H1 (cell line): ENCODE data around the gene GPR42. TPM values are rescaled to one million over a fixed set of nuclear protein-coding genes. Genes with fewer than 3 reads are reported as not detected.

Source experiments
- CTCF ChIA-PET: fragments of 300-600 bp; sonication (Branson Sonifier 250); formaldehyde crosslinking; loops from one replicate; lab custom pipeline; 2021; ENCODE audit not compliant: partially characterized antibody; lab: Charles Lee
- POLR2A ChIA-PET: fragments of 300-600 bp; sonication (Branson Sonifier 250); formaldehyde crosslinking; loops from one replicate; lab custom pipeline; 2021; ENCODE audit warnings: inconsistent platforms; ENCODE audit not compliant: partially characterized antibody; lab: Charles Lee
- DNase-seq, 2 experiments: peaks; one replicate each; pipeline versions ENCODE4 v3.0.0 to v3.0.0-alpha.2; 2010 to 2022; ENCODE audit warnings: low spot score in 2 of 2, low read depth in 1 of 2, mixed read lengths in 1 of 2
- FAIRE-seq: peaks from 2 replicates; lab custom pipeline; 2011; peaks lifted over from hg19 to GRCh38; lab: Jason Lieb, UNC
- H2AFZ ChIP-seq: 2 replicates; pipeline ENCODE4 v1.8.1; 2012; ENCODE audit warnings: low read length, inconsistent platforms
- H2AK5ac ChIP-seq: 2 replicates; pipeline ENCODE4 v1.6.1; 2013; ENCODE audit warnings: low read depth, low read length
- H2BK120ac ChIP-seq: replicated peaks from 2 replicates; pipeline ENCODE3; 2013; ENCODE audit warnings: low read depth, low read length, inconsistent platforms
- H2BK12ac ChIP-seq: 2 replicates; pipeline ENCODE4 v1.6.1; 2013; ENCODE audit warnings: low read depth, low read length
- H2BK15ac ChIP-seq: 2 replicates; pipeline ENCODE4 v1.6.1; 2013; ENCODE audit warnings: low read length
- H2BK20ac ChIP-seq: 2 replicates; pipeline ENCODE4 v1.6.1; 2013; ENCODE audit warnings: low read length
- H2BK5ac ChIP-seq: 2 replicates; pipeline ENCODE4 v1.6.1; 2013; ENCODE audit warnings: low read depth, low read length
- H3K14ac ChIP-seq: 2 replicates; pipeline ENCODE4 v1.6.1; 2013; ENCODE audit warnings: inconsistent platforms; ENCODE audit not compliant: insufficient read length
- H3K18ac ChIP-seq: 2 replicates; pipeline ENCODE4 v1.6.1; 2013; ENCODE audit warnings: low read length; ENCODE audit errors: extremely low read depth
- H3K23ac ChIP-seq: 2 replicates; pipeline ENCODE4 v1.6.1; 2013; ENCODE audit warnings: inconsistent platforms; ENCODE audit not compliant: insufficient read length
- H3K23me2 ChIP-seq: 2 replicates; pipeline ENCODE4 v1.6.1; 2013; ENCODE audit warnings: low read depth, low read length
- H3K27ac ChIP-seq: 2 replicates; pipeline ENCODE4 v1.6.1; 2011; ENCODE audit warnings: low read depth, low read length, inconsistent platforms
- H3K27me3 ChIP-seq, 4 experiments: replicated peaks in 1 of 4; 1 replicate in 1 of 4; 2 replicates in 3 of 4; pipeline versions ENCODE4 v1.6.1 to v1.8.1; 2011 to 2013; ENCODE audit warnings: low read length in 3 of 4, mild to moderate bottlenecking in 3 of 4, inconsistent platforms in 2 of 4, mixed read lengths in 2 of 4, moderate library complexity in 1 of 4; ENCODE audit not compliant: control insufficient read depth in 3 of 4, insufficient read depth in 3 of 4; ENCODE audit errors: extremely low read depth in 1 of 4
- H3K36me3 ChIP-seq, 4 experiments: 2 replicates each; pipeline versions ENCODE4 v1.6.1 to v1.8.1; 2011 to 2013; ENCODE audit warnings: mild to moderate bottlenecking in 4 of 4, low read length in 3 of 4, moderate library complexity in 2 of 4, control low read depth in 1 of 4, inconsistent platforms in 1 of 4; ENCODE audit not compliant: insufficient read depth in 4 of 4, control insufficient read depth in 2 of 4
- H3K4ac ChIP-seq: replicated peaks from 2 replicates; pipeline ENCODE3; 2013; ENCODE audit warnings: low read length, low read depth, mixed read lengths, inconsistent platforms; ENCODE audit not compliant: insufficient read length
- H3K4me1 ChIP-seq, 4 experiments: replicated peaks in 1 of 4; 1 replicate in 1 of 4; 2 replicates in 3 of 4; pipeline versions ENCODE4 v1.6.1 to v1.8.1; 2011 to 2013; ENCODE audit warnings: low read length in 3 of 4, inconsistent platforms in 2 of 4, mixed read lengths in 1 of 4; ENCODE audit not compliant: insufficient read depth in 4 of 4, control insufficient read depth in 3 of 4
- H3K4me2 ChIP-seq, 2 experiments: 2 replicates each; pipeline versions ENCODE4 v1.6.1 to v1.8.1; 2011 to 2013; ENCODE audit warnings: low read depth in 2 of 2, low read length in 2 of 2, control low read depth in 1 of 2, inconsistent platforms in 1 of 2, mild to moderate bottlenecking in 1 of 2; ENCODE audit not compliant: insufficient read depth in 1 of 2
- H3K4me3 ChIP-seq, 4 experiments: fragments of 200-600, 300-600 bp in 1 of 4; sonication (generic), shearing (Covaris generic), sonication (Bioruptor Twin) in 1 of 4; 2 replicates each; pipeline versions ENCODE4 v1.5.1 to v1.8.1; 2011 to 2016; ENCODE audit warnings: low read length in 4 of 4, low read depth in 3 of 4, control low read depth in 2 of 4, inconsistent platforms in 2 of 4, mild to moderate bottlenecking in 2 of 4, mixed read lengths in 1 of 4, moderate library complexity in 1 of 4; ENCODE audit not compliant: insufficient read depth in 2 of 4; ENCODE audit errors: extremely low read depth in 1 of 4
- H3K56ac ChIP-seq: replicated peaks from 2 replicates; pipeline ENCODE3; 2013; ENCODE audit warnings: low read depth, mild to moderate bottlenecking, mixed read lengths, low read length, inconsistent platforms; ENCODE audit not compliant: insufficient read length
- H3K79me1 ChIP-seq: 2 replicates; pipeline ENCODE4 v1.6.1; 2013; ENCODE audit warnings: low read depth, low read length, control low read depth
- H3K79me2 ChIP-seq, 2 experiments: 2 replicates each; pipeline versions ENCODE4 v1.6.1 to v1.8.1; 2012 to 2013; ENCODE audit warnings: low read length in 2 of 2, mild to moderate bottlenecking in 2 of 2, inconsistent platforms in 1 of 2; ENCODE audit not compliant: insufficient read depth in 2 of 2, control insufficient read depth in 1 of 2
- H3K9ac ChIP-seq, 4 experiments: replicated peaks in 1 of 4; 1 replicate in 1 of 4; 2 replicates in 3 of 4; pipeline versions ENCODE4 v1.6.1 to v1.8.1; 2011 to 2013; ENCODE audit warnings: low read depth in 3 of 4, low read length in 3 of 4, control low read depth in 2 of 4, mild to moderate bottlenecking in 2 of 4, moderate library complexity in 2 of 4, inconsistent platforms in 1 of 4; ENCODE audit errors: extremely low read depth in 1 of 4
- H3K9me3 ChIP-seq, 2 experiments: 2 replicates each; pipeline versions ENCODE4 v1.6.1 to v1.8.1; 2012 to 2013; ENCODE audit warnings: mild to moderate bottlenecking in 2 of 2, moderate library complexity in 2 of 2, control low read depth in 1 of 2, inconsistent platforms in 1 of 2, low read depth in 1 of 2, low read length in 1 of 2, mixed read lengths in 1 of 2; ENCODE audit not compliant: insufficient read depth in 2 of 2
- H4K20me1 ChIP-seq, 2 experiments: replicated peaks in 1 of 2; 2 replicates each; pipeline versions ENCODE3 to v1.8.1; 2011 to 2013; ENCODE audit warnings: inconsistent platforms in 2 of 2, low read length in 2 of 2, mild to moderate bottlenecking in 1 of 2; ENCODE audit not compliant: insufficient read depth in 2 of 2, control insufficient read depth in 1 of 2
- H4K5ac ChIP-seq: 2 replicates; pipeline ENCODE4 v1.6.1; 2013; ENCODE audit warnings: low read length, low read depth, mixed read lengths, inconsistent platforms; ENCODE audit not compliant: insufficient read length
- H4K8ac ChIP-seq: 2 replicates; pipeline ENCODE4 v1.8.0; 2013; ENCODE audit warnings: mild to moderate bottlenecking, moderate library complexity, low read length, inconsistent platforms; ENCODE audit not compliant: insufficient read depth; ENCODE audit errors: extremely low read depth
- H4K91ac ChIP-seq: replicated peaks from 2 replicates; pipeline ENCODE3; 2013; ENCODE audit warnings: low read length, mixed read lengths, inconsistent platforms; ENCODE audit not compliant: insufficient read length
- ASH2L ChIP-seq: fragments of 200-600, 300-600 bp; sonication (generic); IDR thresholded peaks from one replicate; pipeline ENCODE4 v1.7.1; 2017; ENCODE audit warnings: low read length
- BACH1 ChIP-seq: IDR thresholded peaks from 2 replicates; pipeline ENCODE4 v1.6.1; 2012; ENCODE audit warnings: low read length, improper control_type of control experiment
- CHD2 ChIP-seq: IDR thresholded peaks from 2 replicates; pipeline ENCODE4 v1.6.1; 2012; ENCODE audit warnings: low read length, improper control_type of control experiment
- EGR1 ChIP-seq: IDR thresholded peaks from 2 replicates; pipeline ENCODE4 v1.6.1; 2011; ENCODE audit warnings: low read depth, low read length, borderline replicate concordance
- EP300 ChIP-seq, 2 experiments: IDR thresholded peaks; 1 replicate in 1 of 2; 2 replicates in 1 of 2; pipeline ENCODE4 v1.6.1; 2011 to 2012; ENCODE audit warnings: low read depth in 2 of 2, low read length in 2 of 2, mild to moderate bottlenecking in 2 of 2, borderline replicate concordance in 1 of 2, inconsistent platforms in 1 of 2, moderate library complexity in 1 of 2
- JUN ChIP-seq: IDR thresholded peaks from 2 replicates; pipeline ENCODE4 v1.6.1; 2011; ENCODE audit warnings: low read depth, mild to moderate bottlenecking, improper control_type of control experiment, low read length
- MAX ChIP-seq: IDR thresholded peaks from 2 replicates; pipeline ENCODE4 v1.6.1; 2012; ENCODE audit warnings: inconsistent platforms
- NANOG ChIP-seq: IDR thresholded peaks from 2 replicates; pipeline ENCODE4 v1.6.1; 2011; ENCODE audit warnings: low read length, low read depth, mild to moderate bottlenecking, inconsistent platforms; ENCODE audit not compliant: insufficient read depth, poor library complexity, severe bottlenecking
- PHF8 ChIP-seq: fragments of 200-600 bp; sonication (generic); conservative IDR thresholded peaks from 2 replicates; pipeline ENCODE4 v1.7.1; 2012; ENCODE audit warnings: low read depth, mild to moderate bottlenecking, inconsistent platforms, low read length, moderate library complexity
- POLR2AphosphoS5 ChIP-seq: IDR thresholded peaks from 2 replicates; pipeline ENCODE4 v1.6.1; 2011; ENCODE audit warnings: low read depth, low read length
- POU5F1 ChIP-seq: IDR thresholded peaks from 2 replicates; pipeline ENCODE4 v1.6.1; 2011; ENCODE audit warnings: low read depth, mild to moderate bottlenecking, low read length, moderate library complexity
- RBBP5 ChIP-seq: IDR thresholded peaks from 2 replicates; pipeline ENCODE4 v1.7.1; 2012; ENCODE audit warnings: low read depth, mild to moderate bottlenecking, inconsistent platforms, low read length, moderate library complexity, borderline replicate concordance
- SRF ChIP-seq: IDR thresholded peaks from 2 replicates; pipeline ENCODE4 v1.6.1; 2011; ENCODE audit warnings: mild to moderate bottlenecking, low read depth, low read length, moderate library complexity
- SUZ12 ChIP-seq: fragments of 200-600 bp; sonication (generic); IDR thresholded peaks from 2 replicates; pipeline ENCODE4 v1.6.1; 2012; ENCODE audit warnings: mild to moderate bottlenecking, inconsistent platforms, low read length, moderate library complexity, mixed read lengths
- TAF7 ChIP-seq: optimal IDR thresholded peaks from 2 replicates; pipeline ENCODE3; 2011; ENCODE audit warnings: low read depth, mild to moderate bottlenecking, inconsistent platforms, low read length, moderate library complexity, borderline replicate concordance
- TEAD4 ChIP-seq: IDR thresholded peaks from 2 replicates; pipeline ENCODE4 v1.6.1; 2012; ENCODE audit warnings: low read depth, low read length, inconsistent platforms, mixed read lengths
- WGBS, 2 experiments: shearing (Covaris generic) in 1 of 2; methylation state at CpG; one replicate each; pipeline versions ENCODE4 v1.1.6 to v1.1.7; 2013 to 2015; ENCODE audit warnings: low lambda C conversion rate in 2 of 2, mixed read lengths in 2 of 2, inconsistent platforms in 1 of 2, low coverage in 1 of 2, missing lambda C conversion rate in 1 of 2; ENCODE audit not compliant: insufficient replicate concordance in 2 of 2, insufficient coverage in 1 of 2, insufficient read length in 1 of 2; ENCODE audit errors: extremely low coverage in 1 of 2, missing lambda C conversion rate in 1 of 2; 5-methylcytosine and 5-hydroxymethylcytosine counted together
- polyA plus RNA-seq, 7 experiments: library from polyadenylated mRNA; depleted of rRNA in 3 of 7; stranded (reverse) in 5 of 7; unstranded in 2 of 7; fragments of >200 nt in 5 of 7; fragments of 200-250 nt in 2 of 7; gene quantifications; 1 replicate in 5 of 7; 2 replicates in 1 of 7; 4 replicates in 1 of 7; pipeline versions ENCODE4 v1.2.1 to v1.2.3, GENCODE V29; 2011 to 2013; ENCODE audit warnings: missing spikeins in 2 of 7, mixed read lengths in 2 of 7
- total RNA-seq: library from RNA; stranded (reverse); fragmentation: NEBNext Ultra II Directional; extraction: Animal tissue kit (Norgen Biotek cat#: 25700); gene quantifications from 2 replicates; pipeline ENCODE4 v1.2.1, GENCODE V29; 2021

The GPR42 gene
- total and polyA plus RNA-seq, 2 of the 8 experiments (the other 6 are each of a cell fraction or from before 2014, with no cell fraction given), result not detected

GRCh38 chr19:35410487-35410886 is 39.6 kb downstream of the GPR42 start:
- Histone ChIP-seq H3K14ac (no peak overlapping the region), H4K8ac (no peak overlapping the region), H2BK15ac (no peak overlapping the region), H3K9ac (no peak overlapping the region), H3K23me2 (no peaks in the 10 kb centered on the region), H3K27ac (no peak overlapping the region), H3K4ac (no peak overlapping the region), H3K79me1 (no peaks in the 10 kb centered on the region), H3K56ac (no peak overlapping the region), H2BK5ac (no peak overlapping the region), H4K20me1 (no peaks in the 10 kb centered on the region), H2BK12ac (no peak overlapping the region), H2AK5ac (no peak overlapping the region), H3K18ac (no peak overlapping the region), H3K4me1 (no peaks in the 10 kb centered on the region), H4K5ac (no peak overlapping the region), H3K79me2 (no peaks in the 10 kb centered on the region), H2BK120ac (no peak overlapping the region), H3K23ac (no peak overlapping the region), H4K91ac (no peak overlapping the region), H3K27me3 (no peaks in the 10 kb centered on the region), H3K9me3 (no peaks in the 10 kb centered on the region), H2BK20ac (no peak overlapping the region), H3K4me3 (no peak overlapping the region), H2AFZ (no peak overlapping the region), H3K4me2 (no peak overlapping the region), H3K36me3 (no peaks in the 10 kb centered on the region)
- FAIRE-seq (no peak), DNase-seq (no peak)
- CTCF ChIA-PET, result no interaction called here
- 94% methylated on average over 5 of the region's 5 CpGs; no CpG with 5 or more reads in 1 of the 2 experiments for WGBS, 2 experiments
- POLR2A ChIA-PET, result no interaction called here
- TF ChIP-seq POLR2AphosphoS5 (no peak), BACH1 (no peak), SRF (no peak), PHF8 (no peak), TEAD4 (no peak), POU5F1 (no peak), JUN (no peak), TAF7 (no peak), SUZ12 (no peak), NANOG (no peak), RBBP5 (no peak), MAX (no peak), EP300 (IDR thresholded peaks at IDR 0.05; ENCODE audit: borderline replicate concordance in 1 of 2, low read depth in 2 of 2, low read length in 2 of 2) (no peak), EGR1 (no peak), CHD2 (no peak), ASH2L (no peak)
